GM21786 (cell line): ENCODE results near the gene PSMC6.

Experiments used
- ATAC-seq: cut with Tn5 transposase; IDR thresholded peaks from one replicate; pipeline ENCODE4 v1.9.1; 2021; ENCODE audit not compliant: unreplicated experiment

The PSMC6 gene

GRCh38 chr14:52706724-52707706 lies at the start of gene PSMC6:
Gene PSMC6, plus strand, starts transcription at chr14:52707200. Its CDS starts 20 bp downstream, at chr14:52707220.
- ATAC-seq: peak; percentile 97

GRCh38 chr14:52660325-52660724 lies 46.7 kb upstream of the PSMC6 start:
- no peak for ATAC-seq

- ATAC-seq: no peak
These were observed 46.2 kb upstream of the PSMC6 start for GRCh38 chr14:52660832-52661231.

GRCh38 chr14:52661314-52661713 lies 45.7 kb upstream of the PSMC6 start:
- ATAC-seq: no peak

- no peak for ATAC-seq
These were observed 43.1 kb upstream of the PSMC6 start for GRCh38 chr14:52663850-52664249.

GRCh38 chr14:52678591-52678990 lies 28.4 kb upstream of the PSMC6 start:
- no peak for ATAC-seq

GRCh38 chr14:52683985-52684520 lies 22.9 kb upstream of the PSMC6 start:
- ATAC-seq: no peak

GRCh38 chr14:52686176-52686575 lies 20.8 kb upstream of the PSMC6 start:
- no peak for ATAC-seq

- ATAC-seq: no peak
These were observed 15.8 kb upstream of the PSMC6 start for GRCh38 chr14:52690983-52691760.

GRCh38 chr14:52692248-52692962 lies 14.6 kb upstream of the PSMC6 start:
- ATAC-seq: no peak

- ATAC-seq: no peak
These were observed 14.0 kb upstream of the PSMC6 start for GRCh38 chr14:52693036-52693435.

- ATAC-seq: no peak
These were observed 13.5 kb upstream of the PSMC6 start for GRCh38 chr14:52693532-52693931.

GRCh38 chr14:52694761-52695480 lies 12.1 kb upstream of the PSMC6 start:
- peak; percentile 53 for ATAC-seq

- ATAC-seq: peak; percentile 63
These were observed 11.4 kb upstream of the PSMC6 start, which contains the start of gene ERO1A for GRCh38 chr14:52695481-52696091. Gene ERO1A, minus strand, starts transcription at chr14:52695558. Its CDS starts 77 bp downstream, at chr14:52695481.

GRCh38 chr14:52700701-52701172 lies 6.3 kb upstream of the PSMC6 start:
- ATAC-seq: no peak

GRCh38 chr14:52701223-52701622 lies 5.8 kb upstream of the PSMC6 start:
- ATAC-seq: no peak

GRCh38 chr14:52703225-52703624 lies 3.8 kb upstream of the PSMC6 start:
- no peak for ATAC-seq

- no peak for ATAC-seq
These were observed 3.3 kb upstream of the PSMC6 start for GRCh38 chr14:52703664-52704063.

- ATAC-seq: no peak
These were observed 714 bp upstream of the PSMC6 start for GRCh38 chr14:52706286-52706685.

- ATAC-seq: no peak
These were observed 4.7 kb downstream of the PSMC6 start for GRCh38 chr14:52711666-52712065.
